Prostate gland (tissue), 2 donors: ENCODE data around the gene SLC13A3.

ENCODE experiments used
- CTCF ChIP-seq, 4 experiments: fragments of 200-600 bp in 2 of 4; fragments of 450-650 bp in 2 of 4; sonication (generic) in 2 of 4; IDR thresholded peaks; 1 replicate in 3 of 4; 2 replicates in 1 of 4; pipeline ENCODE4 v1.5.1; 2016 to 2019; ENCODE audit warnings: antibody characterized with exemption in 4 of 4, mild to moderate bottlenecking in 2 of 4, moderate library complexity in 2 of 4
- POLR2AphosphoS5 ChIP-seq: sonication (generic); formaldehyde crosslinking; IDR thresholded peaks from one replicate; pipeline ENCODE4 v1.6.1; 2017; ENCODE audit warnings: antibody characterized with exemption

DNA sequence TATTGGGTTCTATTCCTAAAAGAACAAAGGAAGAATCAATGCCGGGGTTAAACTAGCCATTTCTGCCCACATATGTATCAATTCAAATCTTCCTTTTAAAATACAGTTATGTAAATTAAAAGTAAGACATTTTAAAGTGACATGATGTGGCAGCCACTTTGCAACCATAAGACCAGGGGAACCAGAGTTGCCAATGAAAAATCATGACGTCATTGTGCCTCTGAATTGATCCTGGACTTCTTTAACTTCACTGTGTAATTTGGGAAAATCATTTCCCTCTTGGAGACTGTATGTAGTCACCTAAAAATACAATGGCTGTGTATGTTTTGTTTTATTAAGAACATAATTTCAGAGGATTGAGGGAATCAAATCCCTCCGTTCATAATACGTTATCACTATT is 42.2 kb downstream of the SLC13A3 start:
- no peak for TF ChIP-seq CTCF (IDR thresholded peaks at IDR 0.05)
- TF ChIP-seq POLR2AphosphoS5 = no peak
